ENCODE measurements around the gene PTGIR.
A peak's percentile ranks its signal among the peaks of the same experiment; 100 is the strongest.

The PTGIR gene

GRCh38 chr19:46624958-46625661 lies at the start of gene PTGIR:
TSS of gene PTGIR (minus strand) at chr19:46625089. CDS start at chr19:46624225, 864 bp downstream.
- peak; percentile 69 for DNase-seq

GRCh38 chr19:46670813-46671212 lies 45.9 kb upstream of the PTGIR start:
- no peak for DNase-seq

GRCh38 chr19:46668662-46669061 lies 43.8 kb upstream of the PTGIR start:
- no peak for DNase-seq

- DNase-seq, result no peak
Observed at GRCh38 chr19:46665072-46665471, 40.2 kb upstream of the PTGIR start.

GRCh38 chr19:46661735-46662592 lies 37.1 kb upstream of the PTGIR start:
- DNase-seq, result peak; percentile 91

- peak; percentile 100 for DNase-seq
Observed at GRCh38 chr19:46661020-46661731, 36.3 kb upstream of the PTGIR start, which contains the start of gene DACT3. TSS of gene DACT3 (minus strand) at chr19:46661182. CDS start at chr19:46661064, 118 bp downstream.

GRCh38 chr19:46660551-46661019 lies 35.7 kb upstream of the PTGIR start:
- no peak for DNase-seq

GRCh38 chr19:46660008-46660517 lies 35.2 kb upstream of the PTGIR start:
- peak; percentile 79 for DNase-seq

- peak; percentile 83 for DNase-seq
Observed at GRCh38 chr19:46659151-46660007, 34.5 kb upstream of the PTGIR start.

GRCh38 chr19:46656541-46656940 lies 31.7 kb upstream of the PTGIR start:
- DNase-seq, result no peak

GRCh38 chr19:46654621-46655152 lies 29.8 kb upstream of the PTGIR start:
- DNase-seq, result peak; percentile 75

- no peak for DNase-seq
Observed at GRCh38 chr19:46650445-46650844, 25.6 kb upstream of the PTGIR start.

- DNase-seq, result no peak
Observed at GRCh38 chr19:46648961-46649960, 24.4 kb upstream of the PTGIR start.

GRCh38 chr19:46648060-46648960 lies 23.4 kb upstream of the PTGIR start:
- DNase-seq, result no peak

- no peak for DNase-seq
Observed at GRCh38 chr19:46646402-46646801, 21.5 kb upstream of the PTGIR start.

GRCh38 chr19:46644720-46645119 lies 19.8 kb upstream of the PTGIR start:
- no peak for DNase-seq

GRCh38 chr19:46640656-46641055 lies 15.8 kb upstream of the PTGIR start:
- no peak for DNase-seq

GRCh38 chr19:46639358-46640182 lies 14.7 kb upstream of the PTGIR start:
- peak; percentile 92 for DNase-seq

Data from left hindlimb (tissue), 1 donor.